C4-2B (cell line): ENCODE data around the gene KCNQ4.

ENCODE experiments used
- H3K27ac ChIP-seq: fragments of 450-650 bp; 2 replicates; pipeline ENCODE4 v1.5.1; 2017
- ZFX ChIP-seq: fragments of 450-650 bp; IDR thresholded peaks from 2 replicates; pipeline ENCODE4 v1.6.1; 2017
- TF ChIP-seq, protein P1 (sequence below): fragments of 450-650 bp; conservative IDR thresholded peaks from 2 replicates; pipeline ENCODE4 v1.5.1; 2017; ENCODE audit warnings: mild to moderate bottlenecking

The KCNQ4 gene

DNA sequence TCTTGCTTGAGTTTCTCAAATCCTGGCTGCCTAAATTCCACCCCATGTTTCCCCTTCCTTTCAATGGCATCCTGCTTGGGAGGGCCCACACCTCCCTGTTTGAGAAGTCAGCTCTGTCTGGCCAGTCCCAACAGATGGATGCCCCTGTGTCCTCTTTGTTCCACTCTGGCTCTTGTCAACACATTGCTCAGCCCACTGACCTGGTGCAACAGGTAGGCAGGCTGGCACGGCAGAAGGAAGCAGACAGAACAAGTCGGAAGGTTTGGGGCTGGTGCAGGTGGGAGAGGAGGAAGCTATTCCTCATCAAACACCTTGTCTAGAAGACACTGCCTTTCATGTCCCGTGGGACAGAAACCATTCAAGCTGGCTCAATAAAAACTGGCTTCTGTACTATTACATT, 22.7 kb downstream of the KCNQ4 start:
- H3K27ac ChIP-seq, result no peak overlapping the region

DNA sequence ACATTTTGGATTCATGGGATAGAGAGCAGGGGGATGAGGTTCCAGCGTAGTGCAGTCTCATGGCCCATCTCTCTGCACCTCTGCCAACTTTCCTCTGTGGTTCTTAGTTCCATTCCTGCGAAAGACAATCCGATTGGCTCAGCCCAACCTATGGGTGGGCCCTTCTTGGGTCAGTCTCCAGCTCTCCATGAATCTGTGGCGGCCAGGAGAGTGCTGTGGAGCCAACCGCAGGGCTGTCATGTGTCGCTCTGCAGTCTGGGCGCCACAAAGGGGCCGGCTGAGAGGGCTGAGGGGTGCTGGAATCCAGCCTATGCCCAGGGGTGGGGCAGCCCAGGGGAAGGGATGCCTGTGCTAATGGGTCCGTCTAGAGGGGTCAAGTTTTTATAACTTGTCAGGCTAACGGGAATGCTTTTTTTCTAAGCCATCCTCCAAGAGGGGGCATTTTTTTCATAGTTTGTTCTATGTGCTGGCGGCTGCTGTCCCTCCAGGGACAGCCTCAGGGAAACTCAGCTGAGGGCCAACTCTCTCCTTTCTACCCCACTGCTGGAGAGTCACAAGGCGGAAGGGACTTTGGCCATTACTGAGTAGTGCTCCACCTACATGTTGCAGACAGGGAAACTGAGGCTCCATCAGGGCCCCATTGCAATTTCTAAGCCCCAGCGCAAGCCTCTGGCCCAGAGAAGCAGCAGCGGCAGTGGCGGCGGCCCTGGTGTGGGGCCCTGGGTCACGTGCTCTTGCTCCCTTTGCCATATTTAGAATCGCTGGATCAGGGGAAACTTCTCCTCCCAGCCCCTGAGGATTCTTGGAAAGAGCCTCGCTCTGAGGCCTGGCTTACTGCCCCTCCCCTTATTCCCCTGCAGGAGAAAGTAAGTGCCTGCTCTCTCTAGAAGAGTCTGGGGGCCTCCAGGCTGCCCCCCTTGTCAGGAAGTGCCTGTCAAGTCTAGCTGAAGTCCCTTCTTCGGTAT, 23.4 kb downstream of the KCNQ4 start:
- H3K27ac ChIP-seq, result no peak overlapping the region
- TF ChIP-seq, protein P1, sequence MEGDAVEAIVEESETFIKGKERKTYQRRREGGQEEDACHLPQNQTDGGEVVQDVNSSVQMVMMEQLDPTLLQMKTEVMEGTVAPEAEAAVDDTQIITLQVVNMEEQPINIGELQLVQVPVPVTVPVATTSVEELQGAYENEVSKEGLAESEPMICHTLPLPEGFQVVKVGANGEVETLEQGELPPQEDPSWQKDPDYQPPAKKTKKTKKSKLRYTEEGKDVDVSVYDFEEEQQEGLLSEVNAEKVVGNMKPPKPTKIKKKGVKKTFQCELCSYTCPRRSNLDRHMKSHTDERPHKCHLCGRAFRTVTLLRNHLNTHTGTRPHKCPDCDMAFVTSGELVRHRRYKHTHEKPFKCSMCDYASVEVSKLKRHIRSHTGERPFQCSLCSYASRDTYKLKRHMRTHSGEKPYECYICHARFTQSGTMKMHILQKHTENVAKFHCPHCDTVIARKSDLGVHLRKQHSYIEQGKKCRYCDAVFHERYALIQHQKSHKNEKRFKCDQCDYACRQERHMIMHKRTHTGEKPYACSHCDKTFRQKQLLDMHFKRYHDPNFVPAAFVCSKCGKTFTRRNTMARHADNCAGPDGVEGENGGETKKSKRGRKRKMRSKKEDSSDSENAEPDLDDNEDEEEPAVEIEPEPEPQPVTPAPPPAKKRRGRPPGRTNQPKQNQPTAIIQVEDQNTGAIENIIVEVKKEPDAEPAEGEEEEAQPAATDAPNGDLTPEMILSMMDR, result no peak
- TF ChIP-seq ZFX, result no peak

More for the DNA sequence above, 22.7 kb downstream of the KCNQ4 start:
- TF ChIP-seq, protein P1, result no peak
- no peak for TF ChIP-seq ZFX

DNA sequence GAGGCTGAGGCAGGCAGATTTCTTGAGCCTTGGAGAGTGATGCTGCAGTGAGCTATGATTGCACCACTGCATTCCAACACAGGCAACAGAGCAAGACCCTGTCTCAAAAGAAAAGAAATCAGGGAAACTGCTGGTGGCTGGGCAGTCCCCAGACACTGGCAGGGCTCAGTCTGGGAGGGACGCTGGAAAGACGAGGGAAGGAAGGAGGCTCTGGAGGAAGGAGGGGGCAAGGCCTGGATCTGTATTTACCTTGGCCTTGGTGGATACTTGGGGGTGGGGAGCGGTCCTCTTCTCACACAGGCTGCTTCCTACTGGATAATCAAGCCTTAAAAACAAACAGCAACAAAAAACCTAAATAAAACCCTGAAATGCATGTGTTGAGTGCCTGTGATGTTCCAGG, 24.4 kb downstream of the KCNQ4 start:
- no peak for TF ChIP-seq ZFX
- TF ChIP-seq, protein P1, result no peak
- no peak overlapping the region for H3K27ac ChIP-seq

DNA sequence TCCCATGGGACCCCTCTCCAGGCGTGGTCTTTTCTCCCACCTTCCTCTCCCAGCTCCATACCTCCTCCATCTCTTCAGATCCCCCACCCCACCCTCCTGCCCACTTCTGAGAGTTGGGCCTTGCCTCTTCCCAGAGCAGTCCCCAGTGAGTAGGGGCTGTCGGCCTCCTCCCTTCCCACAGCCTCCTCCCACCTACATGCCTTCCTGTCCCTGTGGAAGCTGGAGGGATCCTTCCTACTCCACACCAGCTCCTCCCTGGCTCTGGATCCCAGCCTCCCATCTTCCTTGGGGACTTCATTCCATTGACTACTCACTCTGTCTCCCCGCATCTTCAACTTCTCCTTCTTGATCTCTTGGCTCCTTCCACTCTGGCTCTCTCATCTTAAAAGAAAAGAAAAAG, 24.9 kb downstream of the KCNQ4 start:
- no peak overlapping the region for H3K27ac ChIP-seq

DNA sequence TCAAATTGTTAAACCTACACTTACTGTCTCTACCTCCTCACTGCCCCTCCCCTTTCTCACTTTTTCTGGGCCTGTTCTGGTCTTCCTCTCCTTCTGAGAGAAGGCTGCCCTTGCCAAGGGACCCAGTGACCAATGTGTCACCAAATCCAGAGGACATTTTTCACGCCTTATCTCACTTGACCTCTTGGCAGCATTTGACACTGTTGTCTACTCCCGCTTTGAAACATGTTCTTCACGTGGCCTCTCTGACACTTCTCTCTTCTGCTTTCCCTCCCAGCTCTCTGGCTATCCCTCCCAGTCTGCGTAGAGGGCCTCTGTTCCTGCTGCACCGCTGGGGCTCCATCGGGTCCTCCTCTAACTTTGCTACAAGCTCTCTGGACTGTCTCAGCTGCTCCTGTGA, 25.3 kb downstream of the KCNQ4 start:
- no peak overlapping the region for H3K27ac ChIP-seq
- TF ChIP-seq, protein P1, result no peak
- TF ChIP-seq ZFX, result no peak

More for the DNA sequence above, 24.9 kb downstream of the KCNQ4 start:
- TF ChIP-seq ZFX, result no peak
- TF ChIP-seq, protein P1, result no peak

DNA sequence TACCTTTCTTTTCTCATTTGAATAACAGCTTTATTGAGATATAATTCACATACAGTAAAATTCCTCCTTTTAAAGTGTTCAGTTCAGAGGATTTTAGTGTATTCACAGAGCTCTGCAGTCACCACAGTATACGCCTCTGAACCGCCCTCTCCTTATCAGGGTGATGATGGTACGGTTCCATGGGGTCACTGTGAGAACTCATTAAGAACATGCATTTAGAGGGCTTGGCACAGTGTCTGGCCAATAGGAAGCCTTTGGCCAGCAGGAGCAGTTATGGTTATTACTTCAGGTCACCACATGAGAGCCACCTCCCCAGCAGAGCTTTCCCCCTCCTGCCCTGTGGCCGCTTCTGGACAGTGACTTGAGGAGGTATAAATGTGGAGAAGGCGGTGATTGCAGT, 27.3 kb downstream of the KCNQ4 start:
- no peak overlapping the region for H3K27ac ChIP-seq
- TF ChIP-seq ZFX, result no peak
- TF ChIP-seq, protein P1, result no peak

DNA sequence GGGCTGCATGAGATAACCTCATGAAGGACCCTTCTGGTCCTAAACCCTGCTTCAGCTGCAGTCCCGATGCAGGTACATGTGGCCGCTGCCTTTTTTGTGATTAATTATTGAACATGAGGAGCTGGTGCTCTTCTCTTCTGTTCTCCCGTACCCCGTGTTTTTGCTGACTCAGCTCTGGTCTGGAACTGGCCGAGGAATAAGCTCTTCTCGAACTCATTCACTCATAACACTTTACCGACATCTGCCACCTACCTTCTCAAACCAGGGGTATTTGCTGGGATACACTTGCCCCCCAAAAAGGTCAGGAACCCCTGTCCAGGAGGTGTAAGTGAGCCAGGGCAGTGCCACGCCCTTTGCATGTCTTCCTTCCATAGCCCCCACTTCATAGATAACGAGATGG, 31.8 kb downstream of the KCNQ4 start:
- H3K27ac ChIP-seq, result no peak overlapping the region
- no peak for TF ChIP-seq ZFX

DNA sequence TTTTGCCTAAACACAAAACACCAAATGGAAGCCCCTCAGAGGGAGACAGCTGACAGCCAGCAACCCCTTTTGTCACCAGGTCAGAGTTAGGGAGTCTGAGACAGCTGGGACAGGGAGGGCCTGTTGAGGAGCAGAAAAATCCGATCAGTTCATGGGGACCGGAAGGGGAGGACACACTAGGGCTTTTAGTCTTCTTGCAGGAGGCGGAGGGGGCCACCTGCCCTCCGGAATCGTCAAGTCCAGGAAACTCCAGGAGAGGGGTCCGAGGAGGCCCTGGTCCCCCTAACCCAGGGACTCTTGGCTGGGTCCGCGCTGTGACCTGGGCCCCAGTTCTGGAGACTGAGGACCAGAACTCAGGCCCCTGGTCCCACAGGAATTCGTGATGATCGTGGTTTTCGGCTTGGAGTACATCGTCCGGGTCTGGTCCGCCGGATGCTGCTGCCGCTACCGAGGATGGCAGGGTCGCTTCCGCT, 34.2 kb downstream of the KCNQ4 start:
- TF ChIP-seq, protein P1, result no peak
- TF ChIP-seq ZFX, result no peak
- no peak overlapping the region for H3K27ac ChIP-seq
